GM12801 (cell line): ENCODE results near the gene MGAT5.

Experiments used
- CTCF ChIP-seq: IDR thresholded peaks from one replicate; pipeline ENCODE4 v1.5.1; 2011; ENCODE audit warnings: control low read depth; ENCODE audit not compliant: insufficient read length; ENCODE audit errors: extremely low read depth

MGAT5 gene

GRCh38 chr2:134272806-134273205 is 18.9 kb downstream of the MGAT5 start:
- TF ChIP-seq CTCF: no peak

DNA sequence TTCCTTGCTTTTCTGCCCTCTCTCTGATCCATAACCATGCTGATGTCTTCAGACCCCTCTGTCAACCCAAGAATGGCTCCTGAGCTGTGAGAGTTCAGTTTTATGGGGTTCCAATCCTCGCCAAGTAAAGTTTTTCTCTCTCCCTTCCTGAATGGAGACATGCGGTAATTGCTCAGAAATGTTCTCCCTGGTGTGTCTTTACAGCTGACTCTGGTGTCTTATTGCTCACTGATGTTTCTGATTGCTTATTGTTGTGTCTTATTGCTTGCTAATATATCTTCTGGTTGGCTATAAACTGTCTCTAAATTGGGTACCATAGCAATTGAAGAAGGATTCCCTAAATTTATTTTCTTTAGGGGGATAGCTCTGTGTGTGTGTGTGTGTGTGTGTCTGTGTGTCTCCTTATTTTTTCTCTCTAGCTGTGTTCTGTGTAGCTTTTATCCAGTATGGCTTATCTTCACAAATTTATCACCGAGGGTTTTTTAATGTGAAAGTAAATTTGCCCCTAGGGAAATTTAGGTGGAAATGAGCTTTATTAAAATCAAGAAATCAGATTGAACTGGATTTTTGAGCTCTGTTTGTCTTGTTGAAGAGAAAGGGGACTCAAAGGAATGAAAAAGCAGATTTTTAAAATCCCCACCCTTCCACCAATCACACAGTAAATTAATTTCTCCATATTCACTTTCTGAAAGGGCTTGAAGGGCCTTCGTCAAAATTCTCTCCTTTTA is 19.5 kb downstream of the MGAT5 start:
- no peak for TF ChIP-seq CTCF

- TF ChIP-seq CTCF: no peak
These were observed 20.2 kb downstream of the MGAT5 start for GRCh38 chr2:134274121-134274520.

DNA sequence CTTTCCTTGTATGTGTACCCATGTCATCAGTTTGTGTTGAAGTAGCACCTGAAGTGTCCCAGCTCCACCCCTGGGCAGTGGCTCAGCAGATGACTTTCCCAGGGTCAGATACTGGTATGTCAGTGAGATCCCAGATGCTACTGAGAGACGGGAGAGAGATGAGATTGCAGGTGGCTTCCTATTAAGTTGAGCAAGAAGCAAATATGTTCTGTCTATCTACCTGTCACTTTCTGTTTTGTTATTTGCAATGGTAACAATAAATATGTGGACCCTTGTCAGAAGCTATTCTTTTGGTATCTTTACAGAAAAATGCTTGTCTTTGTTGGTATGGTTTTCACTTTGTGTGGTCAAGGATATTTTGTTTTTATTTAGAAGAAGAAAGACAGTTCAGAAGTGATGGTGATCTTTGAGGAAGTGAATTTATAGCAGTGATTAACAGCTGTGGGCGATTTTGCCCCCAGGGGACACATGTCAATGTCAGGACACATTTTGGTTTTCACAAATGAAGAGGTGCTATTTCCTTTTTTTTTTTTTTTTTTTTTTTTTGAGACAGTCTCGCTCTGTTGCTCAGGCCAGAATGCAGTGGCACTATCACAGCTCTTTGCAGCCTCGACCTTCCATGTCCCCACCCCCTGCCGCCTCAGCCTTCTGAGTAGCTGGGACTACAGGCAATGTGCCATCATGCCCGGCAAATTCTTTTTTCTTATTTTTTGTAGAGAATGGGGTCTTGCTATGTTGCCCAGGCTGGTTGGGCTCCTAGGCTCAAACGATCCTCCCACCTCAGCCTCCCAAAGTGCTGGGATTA is 21.4 kb downstream of the MGAT5 start:
- TF ChIP-seq CTCF: no peak

DNA sequence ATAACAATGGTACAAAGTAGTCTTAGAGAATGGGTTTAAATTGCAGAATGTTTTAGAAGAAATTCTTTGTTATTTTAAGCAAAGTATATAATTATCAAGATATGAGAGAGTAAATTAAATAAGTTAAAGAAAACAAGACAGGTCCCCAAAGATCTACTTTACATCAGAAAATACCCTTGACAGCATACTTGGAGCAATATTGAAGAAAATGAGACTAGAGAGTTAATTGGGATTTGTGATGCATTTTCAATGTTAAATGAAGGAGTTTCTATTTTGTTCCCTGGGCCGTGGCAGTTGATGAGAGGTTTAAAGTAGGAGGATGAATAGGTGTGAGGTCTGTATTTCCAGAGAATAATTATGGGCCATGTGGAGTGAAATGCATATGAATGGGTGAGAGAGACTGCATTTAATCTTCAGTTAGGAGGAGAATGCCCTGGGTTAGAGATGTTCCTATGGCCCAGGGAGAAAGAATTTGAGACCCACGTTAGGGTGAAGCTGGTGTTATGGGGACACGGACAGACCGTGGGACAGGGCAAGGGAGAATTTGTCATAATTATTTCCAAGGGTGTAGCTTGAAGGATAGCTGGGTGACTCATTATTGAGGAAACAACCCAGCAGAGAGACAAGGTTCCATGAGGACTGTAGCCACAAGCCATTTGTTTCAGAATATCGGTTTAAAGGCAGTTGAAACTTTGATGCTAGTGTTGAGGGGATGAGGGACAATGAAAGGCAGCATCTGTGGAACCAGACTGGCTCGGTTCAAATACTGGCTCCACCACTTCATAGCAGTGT is 22.7 kb downstream of the MGAT5 start:
- TF ChIP-seq CTCF: no peak

DNA sequence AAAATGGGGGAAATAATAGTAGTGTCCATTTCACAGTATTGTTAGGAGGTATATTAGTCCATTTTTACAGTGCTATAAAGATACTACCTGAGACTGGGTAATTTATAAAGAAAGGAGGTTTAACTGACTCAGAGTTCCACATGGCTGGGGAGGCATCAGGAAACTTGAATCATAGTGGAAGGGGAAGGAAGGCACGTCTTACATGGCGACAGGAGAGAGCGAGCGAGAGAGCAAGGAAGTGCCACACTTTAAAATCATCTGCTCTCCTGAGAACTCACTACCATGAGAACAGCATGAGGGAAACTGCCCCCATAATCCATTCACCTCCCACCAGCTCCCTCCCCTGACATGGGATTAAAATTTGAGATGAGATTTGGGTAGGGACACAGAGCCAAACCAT is 23.4 kb downstream of the MGAT5 start:
- TF ChIP-seq CTCF: no peak

GRCh38 chr2:134278553-134278952 is 24.7 kb downstream of the MGAT5 start:
- no peak for TF ChIP-seq CTCF
